Left cardiac atrium (tissue), 4 donors: ENCODE data around the gene C4BPB. TPM values are rescaled to one million over a fixed set of nuclear protein-coding genes. Genes with fewer than 3 reads are reported as not detected.
A peak's percentile ranks its signal among the peaks of the same experiment; 100 is the strongest.

Source experiments
- ATAC-seq, 2 donors: fragments of 200-7000 bp; cut with Tn5 transposase; one replicate each; pipeline ENCODE4 v1.9.1; 2020; ENCODE audit warnings: mild to moderate bottlenecking in 2 of 2, moderate library complexity in 2 of 2
- DNase-seq: peaks from one replicate; pipeline ENCODE4 v3.0.0-alpha.2; 2020
- intact Hi-C, 2 donors: fragments of 100-400 bp; cut with DNase I; formaldehyde crosslinking; loops; one replicate each; pipeline versions ENCODE4 v1.14.1 to v1.15.1; 2022 to 2023
- total RNA-seq, 2 donors: library from RNA; stranded (reverse); fragmentation: NEBNext Ultra II Directional; extraction: Animal tissue kit (Norgen Biotek cat#: 25700); gene quantifications; one replicate each; pipeline ENCODE4 v1.2.1, GENCODE V29; 2021
- donor health status: DM: no; HTN: yes; CAD: no.
- donor health status: DM: no; HTN: yes; CAD: no; lungs with severe emphysema.
- donor health status: DM: yes; HTN: yes; CAD: no.
- donor health status: Dilated cardiomyopathy.

C4BPB gene
- total RNA-seq, 2 donors from 2014 or later = 2.4 TPM; not detected in 1

GRCh38 chr1:207078578-207079132, 10.0 kb upstream of the C4BPB start:
- intact Hi-C loops = loop anchor here in 1 of 2 donors (2.0 to 5.0 kb wide), 2 partner anchors 28 to 41 kb away; partner anchors contain the start of gene YOD1
- no peak for ATAC-seq
- DNase-seq = no peak

- intact Hi-C loops = loop anchor here in 1 of 2 donors (2.0 to 5.0 kb wide), 2 partner anchors 29 to 42 kb away; partner anchors contain the start of gene YOD1
- no peak for DNase-seq
- ATAC-seq = no peak
These were observed 8.9 kb upstream of the C4BPB start for GRCh38 chr1:207079706-207080241.

- no peak for ATAC-seq
- DNase-seq = no peak
- intact Hi-C loops = no loop called here
These were observed 7.6 kb upstream of the C4BPB start for GRCh38 chr1:207081088-207081487.

GRCh38 chr1:207081806-207082205, 6.9 kb upstream of the C4BPB start:
- intact Hi-C loops = no loop called here
- ATAC-seq (no peak), DNase-seq (no peak)

GRCh38 chr1:207084232-207084631, 4.4 kb upstream of the C4BPB start:
- DNase-seq (no peak), ATAC-seq (no peak)
- intact Hi-C loops = loop anchor here in 1 of 2 donors (2.0 kb wide), 2 partner anchors 321 to 417 kb away; no protein-coding TSS in a partner anchor

GRCh38 chr1:207084701-207085180, 3.9 kb upstream of the C4BPB start:
- intact Hi-C loops = loop anchor here in 1 of 2 donors (2.0 kb wide), 2 partner anchors 320 to 416 kb away; no protein-coding TSS in a partner anchor
- peak; percentile 71 to 83 for ATAC-seq
- DNase-seq = no peak

- DNase-seq (no peak), ATAC-seq (no peak)
- intact Hi-C loops = loop anchor here in 1 of 2 donors (2.0 kb wide), 2 partner anchors 319 to 415 kb away; no protein-coding TSS in a partner anchor
These were observed 2.8 kb upstream of the C4BPB start for GRCh38 chr1:207085887-207086286.

GRCh38 chr1:207088161-207088560, 499 bp upstream of the C4BPB start:
- intact Hi-C loops = no loop called here
- no peak for DNase-seq
- ATAC-seq = no peak

GRCh38 chr1:207089627-207090355, 1.1 kb downstream of the C4BPB start:
- intact Hi-C loops = no loop called here
- DNase-seq (no peak), ATAC-seq (no peak)

GRCh38 chr1:207091200-207091908, 2.7 kb downstream of the C4BPB start:
- no peak for DNase-seq
- no peak for ATAC-seq
- intact Hi-C loops = no loop called here

GRCh38 chr1:207093944-207094343, 5.3 kb downstream of the C4BPB start:
- intact Hi-C loops = no loop called here
- DNase-seq (no peak), ATAC-seq (no peak)

GRCh38 chr1:207097871-207098324, 9.2 kb downstream of the C4BPB start:
- intact Hi-C loops = no loop called here

GRCh38 chr1:207101720-207102119, 13.1 kb downstream of the C4BPB start:
- DNase-seq = no peak

More at GRCh38 chr1:207097871-207098324, 9.2 kb downstream of the C4BPB start:
- no peak for ATAC-seq
- DNase-seq = no peak

GRCh38 chr1:207102146-207102545, 13.5 kb downstream of the C4BPB start:
- ATAC-seq (no peak), DNase-seq (no peak)
- intact Hi-C loops = no loop called here

More at GRCh38 chr1:207101720-207102119, 13.1 kb downstream of the C4BPB start:
- no peak for ATAC-seq
- intact Hi-C loops = no loop called here

- intact Hi-C loops = no loop called here
- no peak for ATAC-seq
These were observed 14.0 kb downstream of the C4BPB start for GRCh38 chr1:207102659-207103058.

GRCh38 chr1:207103892-207104373, 15.3 kb downstream of the C4BPB start, which contains the start of gene C4BPA:
Gene C4BPA (plus strand): TSS chr1:207104233. CDS start chr1:207113026, 8,793 bp downstream.
- no peak for ATAC-seq

More at GRCh38 chr1:207102659-207103058, 14.0 kb downstream of the C4BPB start:
- DNase-seq = no peak

GRCh38 chr1:207109004-207109403, 20.3 kb downstream of the C4BPB start:
- intact Hi-C loops = no loop called here
- no peak for DNase-seq

More at GRCh38 chr1:207103892-207104373, 15.3 kb downstream of the C4BPB start, which contains the start of gene C4BPA:
- DNase-seq = no peak
- intact Hi-C loops = no loop called here

GRCh38 chr1:207112616-207113296, 24.1 kb downstream of the C4BPB start:
- DNase-seq = no peak
- no peak for ATAC-seq
- intact Hi-C loops = no loop called here

More at GRCh38 chr1:207109004-207109403, 20.3 kb downstream of the C4BPB start:
- no peak for ATAC-seq
